ENCODE results near the gene FAM89B.

Gene FAM89B

GRCh38 chr11:65532388-65533064, 39.8 kb upstream of the FAM89B start:
- peaks cover 24% of the 10 kb centered on the region for H3K36me3 ChIP-seq (ENCODE audit: control insufficient read depth, low read depth, low read length)
- H3K9me3 ChIP-seq (ENCODE audit: control insufficient read depth, low read depth, low read length) = no peaks in the 10 kb centered on the region
- H3K27ac ChIP-seq (ENCODE audit: low read length) = no peak overlapping the region
- peaks cover 5% of the 10 kb centered on the region for H3K27me3 ChIP-seq (ENCODE audit: control insufficient read depth, insufficient read depth, low read length)
- H3K9ac ChIP-seq (ENCODE audit: low read length) = no peak overlapping the region
- H3K4me3 ChIP-seq (ENCODE audit: low read length) = no peak overlapping the region
- H3K4me1 ChIP-seq (ENCODE audit: control insufficient read depth, low read depth, low read length) = no peaks in the 10 kb centered on the region

- H3K36me3 ChIP-seq (ENCODE audit: control insufficient read depth, low read depth, low read length) = peaks cover 22% of the 10 kb centered on the region
- H3K27ac ChIP-seq (ENCODE audit: low read length) = no peak overlapping the region
- H3K4me1 ChIP-seq (ENCODE audit: control insufficient read depth, low read depth, low read length) = no peaks in the 10 kb centered on the region
- H3K4me3 ChIP-seq (ENCODE audit: low read length) = no peak overlapping the region
- no peak overlapping the region for H3K9ac ChIP-seq (ENCODE audit: low read length)
- H3K9me3 ChIP-seq (ENCODE audit: control insufficient read depth, low read depth, low read length) = no peaks in the 10 kb centered on the region
- H3K27me3 ChIP-seq (ENCODE audit: control insufficient read depth, insufficient read depth, low read length) = peaks cover 31% of the 10 kb centered on the region
These were observed 37.2 kb upstream of the FAM89B start for GRCh38 chr11:65535102-65535501.

GRCh38 chr11:65536412-65537295, 35.7 kb upstream of the FAM89B start:
- Histone ChIP-seq H3K36me3 (ENCODE audit: control insufficient read depth, low read depth, low read length) (peaks cover 11% of the 10 kb centered on the region), H3K4me3 (ENCODE audit: low read length) (no peak overlapping the region)

GRCh38 chr11:65537296-65537597, 35.1 kb upstream of the FAM89B start:
- H3K9me3 ChIP-seq (ENCODE audit: control insufficient read depth, low read depth, low read length) = no peaks in the 10 kb centered on the region
- peaks cover 44% of the 10 kb centered on the region for H3K27me3 ChIP-seq (ENCODE audit: control insufficient read depth, insufficient read depth, low read length)
- H3K36me3 ChIP-seq (ENCODE audit: control insufficient read depth, low read depth, low read length) = peaks cover 9% of the 10 kb centered on the region
- no peak overlapping the region for H3K27ac ChIP-seq (ENCODE audit: low read length)
- no peak overlapping the region for H3K4me3 ChIP-seq (ENCODE audit: low read length)
- H3K9ac ChIP-seq (ENCODE audit: low read length) = no peak overlapping the region
- H3K4me1 ChIP-seq (ENCODE audit: control insufficient read depth, low read depth, low read length) = no peaks in the 10 kb centered on the region

More at GRCh38 chr11:65536412-65537295, 35.7 kb upstream of the FAM89B start:
- Histone ChIP-seq H3K4me1 (ENCODE audit: control insufficient read depth, low read depth, low read length) (no peaks in the 10 kb centered on the region), H3K9ac (ENCODE audit: low read length) (no peak overlapping the region), H3K9me3 (ENCODE audit: control insufficient read depth, low read depth, low read length) (no peaks in the 10 kb centered on the region), H3K27ac (ENCODE audit: low read length) (no peak overlapping the region), H3K27me3 (ENCODE audit: control insufficient read depth, insufficient read depth, low read length) (peaks cover 44% of the 10 kb centered on the region)

- H3K4me1 ChIP-seq (ENCODE audit: control insufficient read depth, low read depth, low read length) = no peaks in the 10 kb centered on the region
- H3K9ac ChIP-seq (ENCODE audit: low read length) = no peak overlapping the region
- H3K27ac ChIP-seq (ENCODE audit: low read length) = no peak overlapping the region
- peaks cover 44% of the 10 kb centered on the region for H3K27me3 ChIP-seq (ENCODE audit: control insufficient read depth, insufficient read depth, low read length)
- no peaks in the 10 kb centered on the region for H3K9me3 ChIP-seq (ENCODE audit: control insufficient read depth, low read depth, low read length)
- H3K4me3 ChIP-seq (ENCODE audit: low read length) = no peak overlapping the region
- peaks cover 9% of the 10 kb centered on the region for H3K36me3 ChIP-seq (ENCODE audit: control insufficient read depth, low read depth, low read length)
These were observed 34.6 kb upstream of the FAM89B start for GRCh38 chr11:65537620-65538231.

GRCh38 chr11:65538232-65538914, 34.0 kb upstream of the FAM89B start:
- H3K9me3 ChIP-seq (ENCODE audit: control insufficient read depth, low read depth, low read length) = no peaks in the 10 kb centered on the region
- H3K4me3 ChIP-seq (ENCODE audit: low read length) = peak overlapping the region; percentile 58
- H3K9ac ChIP-seq (ENCODE audit: low read length) = no peak overlapping the region
- H3K36me3 ChIP-seq (ENCODE audit: control insufficient read depth, low read depth, low read length) = peaks cover 9% of the 10 kb centered on the region
- no peaks in the 10 kb centered on the region for H3K4me1 ChIP-seq (ENCODE audit: control insufficient read depth, low read depth, low read length)
- no peak overlapping the region for H3K27ac ChIP-seq (ENCODE audit: low read length)
- H3K27me3 ChIP-seq (ENCODE audit: control insufficient read depth, insufficient read depth, low read length) = peaks cover 44% of the 10 kb centered on the region

GRCh38 chr11:65538915-65539743, 33.2 kb upstream of the FAM89B start:
- peak overlapping the region; percentile 58 for H3K4me3 ChIP-seq (ENCODE audit: low read length)
- H3K36me3 ChIP-seq (ENCODE audit: control insufficient read depth, low read depth, low read length) = peaks cover 9% of the 10 kb centered on the region
- no peak overlapping the region for H3K9ac ChIP-seq (ENCODE audit: low read length)
- H3K9me3 ChIP-seq (ENCODE audit: control insufficient read depth, low read depth, low read length) = no peaks in the 10 kb centered on the region
- no peak overlapping the region for H3K27ac ChIP-seq (ENCODE audit: low read length)
- peaks cover 46% of the 10 kb centered on the region for H3K27me3 ChIP-seq (ENCODE audit: control insufficient read depth, insufficient read depth, low read length)
- H3K4me1 ChIP-seq (ENCODE audit: control insufficient read depth, low read depth, low read length) = no peaks in the 10 kb centered on the region

GRCh38 chr11:65539744-65540289, 32.5 kb upstream of the FAM89B start:
- no peak overlapping the region for H3K27ac ChIP-seq (ENCODE audit: low read length)
- no peak overlapping the region for H3K9ac ChIP-seq (ENCODE audit: low read length)
- H3K9me3 ChIP-seq (ENCODE audit: control insufficient read depth, low read depth, low read length) = no peaks in the 10 kb centered on the region
- H3K36me3 ChIP-seq (ENCODE audit: control insufficient read depth, low read depth, low read length) = peaks cover 9% of the 10 kb centered on the region
- peaks cover 53% of the 10 kb centered on the region for H3K27me3 ChIP-seq (ENCODE audit: control insufficient read depth, insufficient read depth, low read length)
- no peaks in the 10 kb centered on the region for H3K4me1 ChIP-seq (ENCODE audit: control insufficient read depth, low read depth, low read length)
- H3K4me3 ChIP-seq (ENCODE audit: low read length) = peak overlapping the region; percentile 58

GRCh38 chr11:65540290-65541092, 31.8 kb upstream of the FAM89B start:
- Histone ChIP-seq H3K27ac (ENCODE audit: low read length) (no peak overlapping the region), H3K36me3 (ENCODE audit: control insufficient read depth, low read depth, low read length) (peaks cover 9% of the 10 kb centered on the region), H3K4me1 (ENCODE audit: control insufficient read depth, low read depth, low read length) (no peaks in the 10 kb centered on the region), H3K9ac (ENCODE audit: low read length) (no peak overlapping the region), H3K9me3 (ENCODE audit: control insufficient read depth, low read depth, low read length) (no peaks in the 10 kb centered on the region), H3K4me3 (ENCODE audit: low read length) (peak overlapping the region; percentile 58), H3K27me3 (ENCODE audit: control insufficient read depth, insufficient read depth, low read length) (peaks cover 60% of the 10 kb centered on the region)

All from iPS-18a (cell line).